Activated effector memory CD4-positive, alpha-beta T cell treated with Interleukin-2 at 50 U/mL for 16 hours (primary cell): ENCODE results near the gene HGF.

Source experiments
- DNase-seq: peaks from one replicate; pipeline ENCODE4 v3.0.0-alpha.2; 2020

The HGF gene

DNA sequence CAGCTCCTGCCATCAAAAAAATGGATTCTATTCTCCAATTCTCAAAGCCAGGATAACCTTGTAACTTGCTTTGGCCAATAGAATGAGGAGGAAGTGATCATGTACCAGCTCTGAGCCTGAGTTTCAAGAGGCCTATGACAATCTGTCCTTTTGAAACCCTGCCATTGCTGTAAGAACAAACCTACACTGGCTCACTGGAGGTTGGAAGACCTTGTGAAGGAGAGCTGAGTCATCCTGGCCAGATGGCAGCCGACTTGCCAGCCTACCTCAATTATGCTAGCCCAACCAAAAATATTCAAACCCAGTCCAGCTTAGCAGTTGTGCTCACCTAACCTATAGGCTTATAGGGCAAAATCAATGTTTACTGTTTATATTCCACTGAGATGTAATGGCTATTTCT, 93.0 kb downstream of the HGF start:
- DNase-seq: no peak

DNA sequence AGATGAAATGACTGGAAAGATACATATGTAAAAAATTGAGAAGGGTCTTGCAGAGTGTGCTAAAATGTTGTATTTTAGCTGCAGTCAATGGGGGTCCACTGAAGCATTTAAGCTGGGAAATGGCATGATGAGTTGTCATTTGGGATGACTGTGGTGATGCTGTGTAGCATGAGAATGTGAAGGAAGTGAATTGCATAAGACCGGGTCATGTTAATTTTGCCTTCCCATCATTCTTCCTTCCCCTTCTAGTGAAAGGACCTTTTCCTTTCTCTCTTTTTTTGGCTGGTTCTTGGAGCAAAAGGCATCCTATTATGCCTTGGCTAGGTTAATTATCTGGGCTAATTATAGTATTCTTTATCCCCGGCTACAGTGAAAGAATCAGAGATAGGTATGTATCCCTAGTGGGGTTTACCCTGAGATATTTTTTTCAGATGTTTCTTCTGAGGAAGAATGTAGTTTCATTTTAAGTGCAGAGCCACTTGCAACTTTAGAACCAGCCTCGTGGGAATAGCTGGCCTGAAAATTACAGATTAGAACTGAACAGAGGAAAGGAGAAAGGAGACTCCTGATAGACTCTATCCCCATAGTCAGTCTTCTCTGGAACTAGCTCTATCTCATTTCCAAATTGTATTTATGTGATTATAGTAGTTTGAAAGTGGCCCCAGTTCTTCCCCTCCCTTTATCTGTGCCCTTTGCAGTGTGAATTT, 93.6 kb downstream of the HGF start:
- DNase-seq: no peak

DNA sequence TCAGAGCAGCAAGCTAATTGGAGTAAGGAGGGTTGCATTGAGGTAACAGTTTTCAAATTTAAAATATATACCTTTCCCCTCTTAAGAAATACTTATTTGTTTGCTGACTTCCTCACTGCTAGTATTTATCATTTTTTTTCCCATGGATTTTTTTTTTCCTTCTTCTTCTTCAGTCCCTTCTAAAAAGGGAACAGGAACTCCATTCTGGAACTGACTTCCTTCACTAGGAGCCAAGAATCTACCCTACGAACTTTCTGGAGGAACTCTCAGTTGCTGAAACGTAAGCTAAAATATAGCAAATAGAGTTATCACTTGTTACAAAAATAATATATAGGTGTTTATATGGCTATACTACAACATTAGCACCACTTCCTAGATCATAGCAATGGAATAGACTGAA, 95.4 kb downstream of the HGF start:
- DNase-seq: no peak

DNA sequence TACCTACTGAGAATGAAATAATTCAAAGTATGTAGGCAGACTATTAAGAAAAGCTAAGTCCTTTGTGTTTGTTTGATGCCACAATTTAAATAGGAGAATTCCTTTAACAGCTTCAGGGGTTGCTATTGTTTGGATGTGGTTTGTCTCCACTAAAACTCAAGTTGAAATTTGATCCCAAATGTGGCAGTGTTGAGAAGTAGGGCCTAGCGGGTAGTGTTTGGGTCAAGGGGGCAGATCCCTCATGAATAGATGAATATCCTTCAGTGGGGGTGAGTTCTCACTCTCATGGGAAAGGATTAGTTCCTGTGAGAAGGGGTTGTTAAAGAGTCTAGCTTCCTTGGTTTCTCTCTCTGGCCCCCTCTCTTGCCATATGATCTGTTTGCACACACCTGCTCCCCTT, 97.0 kb downstream of the HGF start:
- DNase-seq: no peak

DNA sequence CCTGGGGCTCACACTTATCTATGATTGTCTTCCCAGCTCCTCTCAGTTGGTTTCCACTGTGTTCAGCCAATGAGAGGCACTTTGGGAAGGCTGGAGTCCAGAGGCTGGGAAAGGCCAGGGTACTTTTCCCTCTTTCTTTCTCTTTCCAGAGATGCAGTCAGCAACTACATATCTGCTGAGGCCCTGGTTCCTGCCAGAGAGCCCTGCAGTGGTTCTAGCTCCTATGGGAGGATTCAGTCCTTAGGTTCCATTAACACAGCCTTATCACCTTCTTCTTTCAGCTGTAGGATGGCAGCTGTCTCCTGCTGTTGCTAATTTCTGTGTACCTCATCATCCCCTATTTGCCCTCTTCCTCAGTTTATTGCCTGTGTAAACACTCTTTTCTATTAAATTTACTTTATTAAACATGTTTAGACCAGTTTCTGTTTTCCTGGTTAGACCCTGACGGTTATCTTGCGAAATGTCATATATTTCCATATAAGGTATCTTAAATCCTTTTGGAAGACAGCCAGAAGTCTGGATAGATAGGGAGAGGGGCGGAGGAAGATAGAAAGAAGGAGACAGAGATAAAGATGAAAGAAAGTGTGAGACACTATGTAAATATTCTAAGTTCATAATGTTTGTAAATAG, 100.3 kb downstream of the HGF start:
- no peak for DNase-seq

DNA sequence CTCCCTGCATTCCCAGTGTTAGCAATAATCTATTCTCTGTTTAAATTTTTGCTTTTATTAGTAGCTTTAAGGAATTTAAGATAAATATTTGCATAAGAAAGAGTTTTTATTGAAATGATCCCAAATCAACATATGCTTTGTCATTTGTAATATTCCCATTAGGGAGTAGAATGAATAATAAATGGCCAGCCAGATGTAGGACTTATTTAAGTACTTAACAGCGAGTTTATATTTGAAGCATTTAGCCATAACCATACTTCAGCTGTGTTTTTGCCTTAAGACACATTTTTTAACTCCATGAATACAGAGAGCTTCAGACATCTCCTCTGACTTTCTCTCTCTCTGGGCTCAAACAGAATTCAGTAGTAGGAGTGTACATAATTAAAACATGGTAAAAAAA, 103.6 kb downstream of the HGF start:
- DNase-seq: no peak

DNA sequence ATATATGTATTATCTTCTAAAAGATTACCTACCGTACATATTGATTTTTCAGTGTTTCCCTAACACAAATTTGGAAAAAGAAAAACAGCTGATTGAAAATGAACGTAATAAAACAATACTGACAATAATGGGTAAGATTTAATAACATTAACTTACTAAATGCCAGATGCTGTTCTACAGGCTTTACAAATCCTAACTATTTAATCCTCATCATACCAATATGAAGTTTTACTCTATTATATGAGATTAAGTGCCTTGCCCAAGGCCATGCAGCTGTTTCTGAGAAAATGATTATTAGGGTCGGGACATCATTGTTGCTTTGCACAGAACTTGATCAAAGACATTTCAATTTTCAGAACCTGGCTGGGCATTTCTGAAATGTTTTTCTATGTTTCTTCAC, 104.6 kb downstream of the HGF start:
- DNase-seq: no peak

DNA sequence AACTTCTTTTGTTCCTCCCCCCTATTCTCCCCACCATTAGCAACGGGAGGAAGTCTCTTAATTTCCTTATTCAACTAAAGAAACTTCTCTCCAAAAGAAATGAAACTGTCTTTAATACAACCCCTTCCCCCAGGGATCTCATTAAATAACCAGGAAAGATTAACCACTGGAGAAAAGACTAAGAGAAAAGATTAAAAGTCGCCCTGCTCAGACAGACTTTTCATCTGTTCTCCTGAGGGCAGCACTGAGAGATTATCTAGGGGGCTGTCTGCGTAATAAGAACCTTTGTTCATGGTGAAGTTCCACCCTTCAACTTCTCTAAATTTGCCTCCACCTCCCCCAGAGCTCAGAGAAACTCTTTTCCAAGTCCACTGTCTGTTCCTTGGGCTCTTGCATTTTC, 105.5 kb downstream of the HGF start:
- DNase-seq: no peak

DNA sequence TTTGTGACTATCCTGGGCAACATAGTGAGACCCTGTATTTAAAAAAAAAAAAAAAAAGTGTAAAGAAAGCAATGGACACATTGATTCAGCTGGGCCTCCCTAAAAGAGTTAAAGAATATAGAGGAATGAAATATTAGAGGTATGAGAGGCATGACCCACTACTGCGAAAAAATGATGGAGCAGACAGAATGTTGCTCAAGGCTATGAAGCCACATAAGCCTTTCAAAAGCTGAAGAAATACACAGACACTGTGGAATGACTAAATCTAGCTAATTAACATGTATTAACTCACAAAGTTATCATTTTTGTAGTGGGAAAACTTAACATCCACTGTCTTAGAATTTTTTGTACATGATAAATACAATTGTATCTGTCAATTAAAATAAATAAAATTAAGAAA, 107.3 kb downstream of the HGF start:
- DNase-seq: no peak

DNA sequence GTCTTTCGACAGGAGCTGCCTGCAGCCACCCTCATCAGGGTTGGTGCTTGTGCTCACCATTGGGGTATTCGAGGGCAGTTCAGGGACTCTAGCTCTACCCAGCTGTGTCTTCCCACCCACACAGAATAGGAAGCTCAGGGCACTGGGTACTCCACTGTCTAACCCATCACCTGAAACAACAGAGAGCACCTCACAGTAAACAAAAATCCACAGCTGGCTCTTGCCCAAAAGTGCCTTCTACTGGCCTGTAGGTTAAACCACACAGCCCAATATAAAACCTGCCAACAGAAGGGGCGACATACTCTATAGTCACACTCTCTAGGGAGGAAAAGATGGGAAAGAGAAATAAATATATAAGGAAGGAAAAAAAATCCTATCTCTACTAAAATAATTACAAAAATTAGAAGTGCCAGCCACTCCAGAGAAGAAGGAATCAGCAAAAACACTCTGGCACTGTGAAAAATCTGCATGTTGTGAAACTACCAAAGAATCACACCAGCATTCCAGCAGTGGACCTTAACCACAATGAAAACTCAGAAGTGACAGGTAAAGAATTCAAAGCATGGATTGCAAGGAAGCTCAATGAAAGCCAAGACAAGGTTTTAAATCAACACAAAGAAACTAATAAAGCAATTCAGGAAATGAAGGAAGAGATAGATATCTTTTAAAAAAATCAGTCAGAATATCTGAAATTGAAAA, 110.0 kb downstream of the HGF start:
- no peak for DNase-seq

DNA sequence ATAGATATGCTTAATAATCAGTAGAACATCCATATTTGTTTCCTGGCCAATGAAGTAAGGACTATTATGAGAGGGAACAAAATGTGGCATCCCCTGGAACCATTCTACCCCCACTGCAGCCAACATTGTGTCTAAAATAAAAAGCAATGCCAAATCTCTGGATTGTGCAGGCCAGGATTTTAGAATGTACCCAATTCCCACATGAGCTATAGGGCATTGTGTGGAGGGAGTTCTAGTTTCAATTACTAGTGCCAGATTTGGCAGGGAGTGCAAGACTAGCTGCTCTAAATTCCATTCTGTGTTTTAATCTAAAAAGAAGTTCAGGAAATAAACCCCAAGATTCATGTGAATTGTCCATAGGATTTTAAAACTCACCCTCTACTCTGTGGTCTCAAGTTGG, 112.3 kb downstream of the HGF start:
- DNase-seq: no peak

DNA sequence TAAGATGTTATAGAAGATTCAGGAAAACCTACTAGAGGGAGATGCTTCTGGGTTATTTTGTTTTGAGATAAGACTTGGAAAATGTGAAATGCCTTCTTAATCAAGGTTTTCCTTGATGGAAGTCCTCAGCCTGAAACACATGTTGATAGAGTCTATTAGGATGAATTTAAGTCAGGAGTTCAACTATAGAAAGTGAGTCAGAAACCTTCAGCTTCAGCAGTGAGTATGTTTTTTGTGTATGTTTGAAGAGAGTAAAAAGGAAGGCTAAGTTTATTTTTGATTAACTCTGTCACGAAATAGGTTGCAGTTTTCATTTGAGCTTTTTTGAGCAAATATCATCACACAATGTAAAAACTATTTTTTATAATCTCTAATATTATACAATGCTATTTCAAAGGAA, 114.6 kb downstream of the HGF start:
- DNase-seq: no peak

DNA sequence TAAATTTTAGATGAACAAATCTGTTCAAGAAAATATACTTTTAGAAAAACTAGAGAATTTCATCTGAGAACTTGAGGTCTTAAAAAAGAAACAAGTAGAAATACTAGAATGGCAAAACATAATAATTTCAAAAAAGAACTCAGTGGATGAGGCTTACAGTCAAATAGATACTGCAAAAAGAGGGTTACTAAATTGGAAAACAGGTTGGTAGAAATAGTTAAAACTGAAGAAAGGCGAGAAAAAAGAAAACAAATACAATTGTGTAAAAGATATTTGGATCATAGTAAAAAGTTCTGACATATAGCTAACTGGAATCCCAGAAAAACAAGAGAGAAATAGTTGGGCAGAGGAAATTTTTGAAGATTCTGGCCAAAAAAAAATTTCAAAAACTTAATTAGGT, 117.6 kb downstream of the HGF start:
- DNase-seq: no peak
